Right lobe of liver (tissue), 4 donors: ENCODE measurements around the gene COL24A1.

ENCODE experiments used
- CTCF ChIP-seq, 4 donors: fragments of 200-600 bp in 3 of 4; fragments of 450-650 bp in 1 of 4; IDR thresholded peaks; one replicate each; pipeline versions ENCODE4 v1.5.1 to v1.8.0; 2016 to 2022; ENCODE audit warnings: antibody characterized with exemption in 4 of 4, mild to moderate bottlenecking in 2 of 4
- POLR2A ChIP-seq: fragments of 450-650 bp; IDR thresholded peaks from one replicate; pipeline ENCODE4 v1.6.1; 2017; ENCODE audit warnings: antibody characterized with exemption, mild to moderate bottlenecking
- donor health status: DM: no; HTN: no; CAD: no.
- donor health status: DM: no; HTN: no; CAD: no.
- donor health status: DM: no; HTN: yes; CAD: no.

GRCh38 chr1:85857991-85858390, 298.6 kb downstream of the COL24A1 start:
- TF ChIP-seq CTCF (IDR thresholded peaks at IDR 0.05) (no peak), POLR2A (no peak)
